ENCODE data around the gene CCNT2. TPM values are rescaled to one million over a fixed set of nuclear protein-coding genes. Genes with fewer than 3 reads are reported as not detected.

CCNT2 gene
- polyA plus RNA-seq, 1 of the 3 experiments (the other 2 are of a cell fraction) = 5.3 TPM

- H3K4me1 ChIP-seq (ENCODE audit: control insufficient read depth in 1 of 2, insufficient read depth in 2 of 2, low read depth in 1 of 2, low read length in 1 of 2) = no peaks in the 10 kb centered on the region
- H3K9me3 ChIP-seq = no peaks in the 10 kb centered on the region
- WGBS (ENCODE audit: low lambda C conversion rate) = 73% methylated on average over 1 of the region's 1 CpG
- no peaks in the 10 kb centered on the region for H3K27me3 ChIP-seq (ENCODE audit: insufficient read depth)
- no peaks in the 10 kb centered on the region for H3F3A ChIP-seq (replicated peaks; ENCODE audit: insufficient read depth)
- ChIA-PET POLR2A (no interaction called here), CTCF (interaction anchor here (0.5 kb wide), 1 partner anchor 989 kb away, joined by 3 read pairs; no protein-coding TSS in a partner anchor)
- H3K36me3 ChIP-seq (replicated peaks in 1 of 2; ENCODE audit: control insufficient read depth in 1 of 2, insufficient read depth in 2 of 2, low read length in 1 of 2) = no peaks in the 10 kb centered on the region
- no peak overlapping the region for H3K27ac ChIP-seq (ENCODE audit: low read depth in 2 of 2, low read length in 1 of 2)
- H3K9me2 ChIP-seq = no peaks in the 10 kb centered on the region
- no peak for DNase-seq
- TF ChIP-seq EP300 (IDR thresholded peaks at IDR 0.05; ENCODE audit: borderline replicate concordance in 1 of 2, low read depth in 1 of 2, low read length in 1 of 2) (no peak), NFIC (IDR thresholded peaks at IDR 0.05; ENCODE audit: borderline replicate concordance) (no peak), JUND (IDR thresholded peaks at IDR 0.05) (no peak), NRF1 (IDR thresholded peaks at IDR 0.05; ENCODE audit: low read depth, low read length) (no peak), EZH2phosphoT487 (IDR thresholded peaks at IDR 0.05; ENCODE audit: borderline replicate concordance, low read depth) (no peak), GATA2 (CRISPR knock-in tag; IDR thresholded peaks at IDR 0.05) (no peak), PBX3 (IDR thresholded peaks at IDR 0.05) (no peak), RAD21 (IDR thresholded peaks at IDR 0.05; ENCODE audit: low read length) (no peak), CHD2 (IDR thresholded peaks at IDR 0.05; ENCODE audit: low read length, partially characterized antibody) (no peak), RCOR1 (IDR thresholded peaks at IDR 0.05; ENCODE audit: low read length) (no peak), USF2 (IDR thresholded peaks at IDR 0.05; ENCODE audit: borderline replicate concordance, low read depth, low read length) (no peak), TCF12 (IDR thresholded peaks at IDR 0.05) (no peak), ELF1 (IDR thresholded peaks at IDR 0.05) (no peak)
- no peaks in the 10 kb centered on the region for H3K79me2 ChIP-seq (ENCODE audit: insufficient read depth)
- H4K20me1 ChIP-seq (ENCODE audit: insufficient read depth) = no peaks in the 10 kb centered on the region
- no peak overlapping the region for H3K4me2 ChIP-seq
- H3K4me3 ChIP-seq (ENCODE audit: low read depth in 2 of 2, low read length in 1 of 2) = no peak overlapping the region
- H2AFZ ChIP-seq (ENCODE audit: low read depth) = no peak overlapping the region
- no peak overlapping the region for H3K9ac ChIP-seq
These were observed 43.3 kb upstream of the CCNT2 start for GRCh38 chr2:134875309-134875708.

- ChIA-PET POLR2A (no interaction called here), CTCF (interaction anchor here (1.0 kb wide), 1 partner anchor 100 kb away, joined by 3 read pairs; no protein-coding TSS in a partner anchor)
- Histone ChIP-seq H3K79me2 (ENCODE audit: insufficient read depth) (no peaks in the 10 kb centered on the region), H3K27ac (ENCODE audit: low read depth in 2 of 2, low read length in 1 of 2) (no peak overlapping the region), H3K27me3 (ENCODE audit: insufficient read depth) (no peaks in the 10 kb centered on the region), H4K20me1 (ENCODE audit: insufficient read depth) (no peaks in the 10 kb centered on the region), H3F3A (replicated peaks; ENCODE audit: insufficient read depth) (no peaks in the 10 kb centered on the region), H3K4me2 (no peak overlapping the region), H2AFZ (ENCODE audit: low read depth) (no peak overlapping the region), H3K9me3 (no peaks in the 10 kb centered on the region), H3K36me3 (replicated peaks in 1 of 2; ENCODE audit: control insufficient read depth in 1 of 2, insufficient read depth in 2 of 2, low read length in 1 of 2) (no peaks in the 10 kb centered on the region), H3K9me2 (no peaks in the 10 kb centered on the region), H3K9ac (no peak overlapping the region), H3K4me1 (ENCODE audit: control insufficient read depth in 1 of 2, insufficient read depth in 2 of 2, low read depth in 1 of 2, low read length in 1 of 2) (no peaks in the 10 kb centered on the region), H3K4me3 (ENCODE audit: low read depth in 2 of 2, low read length in 1 of 2) (no peak overlapping the region)
- TF ChIP-seq POLR2AphosphoS5 (IDR thresholded peaks at IDR 0.05; ENCODE audit: low read depth, low read length) (no peak), RXRA (IDR thresholded peaks at IDR 0.05; ENCODE audit: borderline replicate concordance, low read depth) (no peak)
- no peak for DNase-seq
These were observed 35.8 kb upstream of the CCNT2 start for GRCh38 chr2:134882773-134883172.
